Measurements from ENCODE around the gene TM9SF1. TPM values are rescaled to one million over a fixed set of nuclear protein-coding genes. Genes with fewer than 3 reads are reported as not detected.

TM9SF1 gene
- total and polyA plus RNA-seq, 10 of the 15 experiments (the other 5 are each of a cell fraction or from before 2014, with no cell fraction given), result 7.2 to 39.2 (median 17.6) TPM

- Histone ChIP-seq H3K27ac (ENCODE audit: control insufficient read depth, insufficient read depth) (no peak overlapping the region), H3K9ac (ENCODE audit: control insufficient read depth, insufficient read depth, low read length) (no peak overlapping the region), H3K9me3 (replicated peaks; ENCODE audit: control insufficient read depth, insufficient read depth, low read length) (no peaks in the 10 kb centered on the region; the same call in 2 of the 3 replicates), H3K36me3 (ENCODE audit: control insufficient read depth in 2 of 2, insufficient read depth in 2 of 2, low read length in 1 of 2) (peaks cover 27 to 31% of the 10 kb centered on the region in 2 experiments), H4K20me1 (ENCODE audit: control insufficient read depth, insufficient read depth) (no peaks in the 10 kb centered on the region), H3K4me2 (ENCODE audit: control insufficient read depth, insufficient read depth) (no peak overlapping the region), H3K4me1 (ENCODE audit: control insufficient read depth, insufficient read depth, low read length) (no peaks in the 10 kb centered on the region), H3K4me3 (no peak overlapping the region), H3K27me3 (replicated peaks in 1 of 2; ENCODE audit: control insufficient read depth in 2 of 2, insufficient read depth in 2 of 2, low read length in 1 of 2) (no peaks in the 10 kb centered on the region), H2AFZ (ENCODE audit: control insufficient read depth, low read depth, low read length) (no peak overlapping the region), H3K79me2 (ENCODE audit: control insufficient read depth, insufficient read depth, low read length) (peaks cover 34% of the 10 kb centered on the region)
- ChIA-PET POLR2A (interaction anchor here (0.7 to 2.6 kb wide), 5 partner anchors 10 to 44 kb away, joined by 3 to 21 read pairs (median 3); partner anchors contain the start of genes DCAF11, EMC9, IRF9 and NRL), RAD21 (ENCODE audit: unreplicated experiment) (no interaction called here), SMC1A (ENCODE audit: uncharacterized antibody, unreplicated experiment) (interaction anchor here (3.6 kb wide), 1 partner anchor 11 kb away, joined by 22 read pairs; the partner anchor contains the start of gene IRF9), CTCF (interaction anchor here (2.2 to 8.2 kb wide), 2 partner anchors 10 to 42 kb away, joined by 6 to 63 read pairs; partner anchors contain the start of gene IRF9)
- ATAC-seq, result no peak
- BruUV-seq (replicated peaks), result no TSS peak
- intact Hi-C loops (cut with micrococcal nuclease; ENCODE audit: unreplicated experiment), result no loop called here
- WGBS (ENCODE audit: insufficient coverage, insufficient replicate concordance, low lambda C conversion rate, missing lambda C conversion rate), result 97% methylated on average over 9 of the region's 9 CpGs
- no peak for FAIRE-seq
- DNase-seq (ENCODE audit: low read depth, low spot score), result no peak
- in situ Hi-C loops (cut with MboI), result no loop called here
- TF ChIP-seq EZH2 (IDR thresholded peaks at IDR 0.05; ENCODE audit: borderline replicate concordance, control insufficient read depth, low read depth, low read length) (no peak), SIN3A (IDR thresholded peaks at IDR 0.05; ENCODE audit: low read depth, low read length) (no peak), NRF1 (conservative IDR thresholded peaks at IDR 0.05; ENCODE audit: low read depth, low read length) (no peak), YY1 (IDR thresholded peaks at IDR 0.05; ENCODE audit: low read depth, low read length) (no peak), YBX1 (IDR thresholded peaks at IDR 0.05) (no peak), SPI1 (IDR thresholded peaks at IDR 0.05; ENCODE audit: borderline replicate concordance, insufficient read depth, low read depth, low read length) (no peak), SREBF2 (IDR thresholded peaks at IDR 0.05; ENCODE audit: low read length) (no peak), RELA (IDR thresholded peaks at IDR 0.05; ENCODE audit: borderline replicate concordance, partially characterized antibody) (no peak), E2F8 (IDR thresholded peaks at IDR 0.05; ENCODE audit: low read depth, partially characterized antibody) (no peak), CHD2 (IDR thresholded peaks at IDR 0.05; ENCODE audit: borderline replicate concordance, low read depth, low read length) (no peak), SMARCA5 (IDR thresholded peaks at IDR 0.05) (no peak), BMI1 (IDR thresholded peaks at IDR 0.05; ENCODE audit: borderline replicate concordance) (no peak), MYC (IDR thresholded peaks at IDR 0.05; ENCODE audit: insufficient read depth, insufficient read length, insufficient replicate concordance, low read length, severe bottlenecking) (no peak), ATF7 (IDR thresholded peaks at IDR 0.05; ENCODE audit: low read depth) (no peak), IKZF1 (conservative IDR thresholded peaks at IDR 0.05) (no peak), PAX5 (IDR thresholded peaks at IDR 0.05; ENCODE audit: borderline replicate concordance, low read depth, low read length) (no peak)
- TF ChIP-seq, protein P1, sequence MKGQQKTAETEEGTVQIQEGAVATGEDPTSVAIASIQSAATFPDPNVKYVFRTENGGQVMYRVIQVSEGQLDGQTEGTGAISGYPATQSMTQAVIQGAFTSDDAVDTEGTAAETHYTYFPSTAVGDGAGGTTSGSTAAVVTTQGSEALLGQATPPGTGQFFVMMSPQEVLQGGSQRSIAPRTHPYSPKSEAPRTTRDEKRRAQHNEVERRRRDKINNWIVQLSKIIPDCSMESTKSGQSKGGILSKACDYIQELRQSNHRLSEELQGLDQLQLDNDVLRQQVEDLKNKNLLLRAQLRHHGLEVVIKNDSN (IDR thresholded peaks at IDR 0.05; ENCODE audit: borderline replicate concordance, extremely low read length, insufficient read depth, low read depth, low read length), result no peak
- TF ChIP-seq, protein P2, sequence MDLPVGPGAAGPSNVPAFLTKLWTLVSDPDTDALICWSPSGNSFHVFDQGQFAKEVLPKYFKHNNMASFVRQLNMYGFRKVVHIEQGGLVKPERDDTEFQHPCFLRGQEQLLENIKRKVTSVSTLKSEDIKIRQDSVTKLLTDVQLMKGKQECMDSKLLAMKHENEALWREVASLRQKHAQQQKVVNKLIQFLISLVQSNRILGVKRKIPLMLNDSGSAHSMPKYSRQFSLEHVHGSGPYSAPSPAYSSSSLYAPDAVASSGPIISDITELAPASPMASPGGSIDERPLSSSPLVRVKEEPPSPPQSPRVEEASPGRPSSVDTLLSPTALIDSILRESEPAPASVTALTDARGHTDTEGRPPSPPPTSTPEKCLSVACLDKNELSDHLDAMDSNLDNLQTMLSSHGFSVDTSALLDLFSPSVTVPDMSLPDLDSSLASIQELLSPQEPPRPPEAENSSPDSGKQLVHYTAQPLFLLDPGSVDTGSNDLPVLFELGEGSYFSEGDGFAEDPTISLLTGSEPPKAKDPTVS (IDR thresholded peaks at IDR 0.05; ENCODE audit: low read depth, low read length), result no peak
These were observed 44.2 kb downstream of the TM9SF1 start for GRCh38 chr14:24150993-24151392.

Data from GM12878 (cell line).